Measurements from ENCODE around the gene KDM4F.

DNA sequence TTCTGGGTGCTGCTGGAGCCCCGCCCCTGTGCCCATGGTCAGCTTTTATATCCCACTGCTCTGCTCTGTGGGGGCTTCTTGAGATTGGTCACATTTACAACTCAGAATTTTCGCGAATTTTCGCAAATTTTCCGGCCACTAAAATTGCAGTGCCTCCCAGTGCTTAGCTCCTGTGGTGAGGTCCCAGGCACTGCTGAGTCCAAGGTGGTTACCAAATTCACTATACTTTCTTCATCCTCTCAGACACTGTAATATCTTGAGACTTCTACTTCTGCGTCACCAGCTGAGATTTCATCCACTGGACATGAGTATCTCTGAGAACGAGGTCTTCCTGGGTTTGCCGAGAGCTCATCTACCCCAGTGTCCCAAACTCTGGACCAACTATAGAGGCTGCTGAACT is 8.7 kb downstream of the KDM4F start:
- TF ChIP-seq, protein P1, sequence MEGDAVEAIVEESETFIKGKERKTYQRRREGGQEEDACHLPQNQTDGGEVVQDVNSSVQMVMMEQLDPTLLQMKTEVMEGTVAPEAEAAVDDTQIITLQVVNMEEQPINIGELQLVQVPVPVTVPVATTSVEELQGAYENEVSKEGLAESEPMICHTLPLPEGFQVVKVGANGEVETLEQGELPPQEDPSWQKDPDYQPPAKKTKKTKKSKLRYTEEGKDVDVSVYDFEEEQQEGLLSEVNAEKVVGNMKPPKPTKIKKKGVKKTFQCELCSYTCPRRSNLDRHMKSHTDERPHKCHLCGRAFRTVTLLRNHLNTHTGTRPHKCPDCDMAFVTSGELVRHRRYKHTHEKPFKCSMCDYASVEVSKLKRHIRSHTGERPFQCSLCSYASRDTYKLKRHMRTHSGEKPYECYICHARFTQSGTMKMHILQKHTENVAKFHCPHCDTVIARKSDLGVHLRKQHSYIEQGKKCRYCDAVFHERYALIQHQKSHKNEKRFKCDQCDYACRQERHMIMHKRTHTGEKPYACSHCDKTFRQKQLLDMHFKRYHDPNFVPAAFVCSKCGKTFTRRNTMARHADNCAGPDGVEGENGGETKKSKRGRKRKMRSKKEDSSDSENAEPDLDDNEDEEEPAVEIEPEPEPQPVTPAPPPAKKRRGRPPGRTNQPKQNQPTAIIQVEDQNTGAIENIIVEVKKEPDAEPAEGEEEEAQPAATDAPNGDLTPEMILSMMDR (IDR thresholded peaks at IDR 0.05), result no peak
- no peak for TF ChIP-seq POLR2A (IDR thresholded peaks at IDR 0.05)
